AG04449 (cell line): Measurements from ENCODE around the gene E2F6.

Experiments
- CTCF ChIA-PET: fragments of 350-600 bp; formaldehyde crosslinking; extraction: SDS; loops from one replicate; lab custom pipeline; 2021; ENCODE audit warnings: antibody characterized with exemption; lab: Yijun Ruan, JAX
- POLR2A ChIA-PET: fragments of 400-600, 350-600 bp; formaldehyde crosslinking; extraction: SDS; loops from one replicate; lab custom pipeline; 2020; ENCODE audit warnings: antibody characterized with exemption, inconsistent platforms; lab: Yijun Ruan, JAX
- DNase-seq: peaks from one replicate; pipeline ENCODE4 v3.0.0-alpha.2; 2010; ENCODE audit warnings: low read depth, low spot score
- H3K4me3 ChIP-seq: 2 replicates; pipeline ENCODE4 v1.5.1; 2011; ENCODE audit warnings: low read depth, mild to moderate bottlenecking, control low read depth, low read length
- CTCF ChIP-seq: IDR thresholded peaks from one replicate; pipeline ENCODE4 v1.5.1; 2011; ENCODE audit warnings: mild to moderate bottlenecking, moderate library complexity, low read length, control low read depth, inconsistent platforms; ENCODE audit not compliant: insufficient read depth; ENCODE audit errors: missing control alignments

E2F6 gene

GRCh38 chr2:11419781-11420180 lies 46.2 kb downstream of the E2F6 start:
- POLR2A ChIA-PET = no interaction called here
- no peak for DNase-seq
- TF ChIP-seq CTCF = no peak
- CTCF ChIA-PET = interaction anchor here (0.6 to 1.8 kb wide), 6 partner anchors 8 to 185 kb away, joined by 3 to 7 read pairs (median 4); no protein-coding TSS in a partner anchor
- H3K4me3 ChIP-seq = peak overlapping the region; percentile 10; the same call in 1 of the 2 replicates

GRCh38 chr2:11417946-11418585 lies 47.9 kb downstream of the E2F6 start:
- no peak overlapping the region for H3K4me3 ChIP-seq
- POLR2A ChIA-PET = no interaction called here
- CTCF ChIA-PET = interaction anchor here (0.7 to 1.8 kb wide), 5 partner anchors 24 to 285 kb away, joined by 3 to 7 read pairs (median 4); a partner anchor contains a TSS
- DNase-seq = no peak
- no peak for TF ChIP-seq CTCF

GRCh38 chr2:11416931-11417330 lies 49.0 kb downstream of the E2F6 start:
- no peak for DNase-seq
- CTCF ChIA-PET = interaction anchor here (1.6 to 1.8 kb wide), 2 partner anchors 183 to 284 kb away, joined by 7 read pairs; a partner anchor contains a TSS
- no peak overlapping the region for H3K4me3 ChIP-seq
- TF ChIP-seq CTCF = no peak
- POLR2A ChIA-PET = no interaction called here

- DNase-seq = no peak
- H3K4me3 ChIP-seq = no peak overlapping the region
- ChIA-PET POLR2A (no interaction called here), CTCF (interaction anchor here (1.1 to 9.4 kb wide), 3 partner anchors 8 to 285 kb away, joined by 3 to 135 read pairs (median 69); a partner anchor contains a TSS)
- TF ChIP-seq CTCF = no peak
These were observed 49.8 kb downstream of the E2F6 start for GRCh38 chr2:11416186-11416585.

- no peak for TF ChIP-seq CTCF
- ChIA-PET CTCF (interaction anchor here (0.8 to 9.4 kb wide), 5 partner anchors 13 to 284 kb away, joined by 3 to 135 read pairs (median 3); a partner anchor contains a TSS), POLR2A (no interaction called here)
- DNase-seq = no peak
- no peak overlapping the region for H3K4me3 ChIP-seq
These were observed 51.4 kb downstream of the E2F6 start for GRCh38 chr2:11414372-11415124.

GRCh38 chr2:11412449-11412810 lies 53.5 kb downstream of the E2F6 start:
- POLR2A ChIA-PET = interaction anchor here (0.6 kb wide), 1 partner anchor 909 kb away, joined by 3 read pairs; no protein-coding TSS in a partner anchor
- CTCF ChIA-PET = interaction anchor here (0.9 to 9.4 kb wide), 27 partner anchors 7 to 281 kb away, joined by 3 to 135 read pairs (median 6); a partner anchor contains a TSS
- DNase-seq = no peak

More at GRCh38 chr2:11412449-11412810, 53.5 kb downstream of the E2F6 start:
- H3K4me3 ChIP-seq = no peak overlapping the region
- no peak for TF ChIP-seq CTCF
